Measurements from ENCODE around the gene TOGARAM1.

The TOGARAM1 gene

DNA sequence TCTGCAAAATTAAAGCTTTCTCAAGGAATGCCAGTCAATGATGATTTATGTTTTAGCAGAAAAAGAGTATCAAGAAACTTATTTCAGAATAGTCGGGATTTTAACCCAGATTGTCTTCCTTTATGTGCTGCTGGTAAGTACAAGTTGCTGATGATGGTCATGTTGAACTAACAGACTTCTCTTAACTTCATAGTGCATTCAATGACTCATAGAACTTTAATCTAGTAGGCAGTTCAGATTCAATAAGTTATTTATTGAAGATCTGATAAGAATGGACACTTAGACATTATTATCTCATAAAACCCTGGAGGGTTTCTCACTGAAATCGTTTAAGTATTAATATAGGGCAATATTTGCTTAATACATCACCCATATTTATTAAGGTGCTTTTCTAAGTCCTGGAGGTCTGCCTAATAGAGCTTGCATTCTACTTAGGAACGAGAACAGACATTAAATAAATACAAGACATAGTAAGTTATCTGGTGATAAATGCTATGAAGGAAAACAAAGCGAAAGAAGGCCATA is 33.8 kb downstream of the TOGARAM1 start:
- no peak overlapping the region for H3K4me3 ChIP-seq (ENCODE audit: low read length)
- no peaks in the 10 kb centered on the region for H3K36me3 ChIP-seq (ENCODE audit: control insufficient read depth, insufficient read depth, low read length)
- no peaks in the 10 kb centered on the region for H3K27me3 ChIP-seq (ENCODE audit: control insufficient read depth, insufficient read depth, low read length)
- H3K4me1 ChIP-seq (ENCODE audit: control insufficient read depth, insufficient read depth, low read length): peaks cover 7% of the 10 kb centered on the region
- H3K9me3 ChIP-seq (ENCODE audit: control insufficient read depth, low read length): no peaks in the 10 kb centered on the region
- H3K9ac ChIP-seq (ENCODE audit: low read length): no peak overlapping the region

- no peak overlapping the region for H3K4me3 ChIP-seq (ENCODE audit: low read length)
- H3K27me3 ChIP-seq (ENCODE audit: control insufficient read depth, insufficient read depth, low read length): no peaks in the 10 kb centered on the region
- H3K9me3 ChIP-seq (ENCODE audit: control insufficient read depth, low read length): no peaks in the 10 kb centered on the region
- H3K4me1 ChIP-seq (ENCODE audit: control insufficient read depth, insufficient read depth, low read length): no peaks in the 10 kb centered on the region
- peaks cover 4% of the 10 kb centered on the region for H3K36me3 ChIP-seq (ENCODE audit: control insufficient read depth, insufficient read depth, low read length)
- H3K9ac ChIP-seq (ENCODE audit: low read length): no peak overlapping the region
These were observed 41.9 kb downstream of the TOGARAM1 start for GRCh38 chr14:45003924-45004323.

GRCh38 chr14:45015133-45015532 is 53.1 kb downstream of the TOGARAM1 start:
- Histone ChIP-seq H3K4me3 (ENCODE audit: low read length) (no peak overlapping the region), H3K36me3 (ENCODE audit: control insufficient read depth, insufficient read depth, low read length) (no peaks in the 10 kb centered on the region), H3K9me3 (ENCODE audit: control insufficient read depth, low read length) (no peaks in the 10 kb centered on the region), H3K9ac (ENCODE audit: low read length) (no peak overlapping the region), H3K27me3 (ENCODE audit: control insufficient read depth, insufficient read depth, low read length) (no peaks in the 10 kb centered on the region), H3K4me1 (ENCODE audit: control insufficient read depth, insufficient read depth, low read length) (no peaks in the 10 kb centered on the region)

DNA sequence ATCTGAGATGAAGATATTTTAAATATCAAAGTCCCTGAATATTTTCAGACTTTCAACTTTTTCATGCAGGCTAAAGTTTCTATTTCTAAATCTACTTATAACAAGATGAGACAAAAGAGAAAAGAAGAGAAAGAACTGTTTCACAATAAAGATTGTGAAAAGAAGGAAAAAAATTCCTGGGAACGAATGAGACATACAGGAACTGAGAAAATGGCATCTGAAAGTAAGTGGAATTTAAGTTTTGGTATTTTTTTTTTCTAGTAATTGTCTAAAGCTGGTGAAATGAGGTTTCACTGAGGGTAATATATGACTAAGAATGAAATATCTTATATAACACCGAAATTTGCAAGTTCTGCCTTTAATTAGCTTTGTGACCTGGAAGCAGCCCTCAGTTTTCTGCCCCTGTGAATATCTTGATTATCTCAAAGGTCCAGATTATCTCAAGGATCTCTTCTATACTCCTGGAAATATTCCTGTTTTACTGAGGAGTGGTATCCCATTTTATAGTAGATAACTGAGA is 66.2 kb downstream of the TOGARAM1 start:
- Histone ChIP-seq H3K4me1 (ENCODE audit: control insufficient read depth, insufficient read depth, low read length) (no peaks in the 10 kb centered on the region), H3K27me3 (ENCODE audit: control insufficient read depth, insufficient read depth, low read length) (no peaks in the 10 kb centered on the region), H3K9ac (ENCODE audit: low read length) (no peak overlapping the region), H3K9me3 (ENCODE audit: control insufficient read depth, low read length) (no peaks in the 10 kb centered on the region), H3K36me3 (ENCODE audit: control insufficient read depth, insufficient read depth, low read length) (no peaks in the 10 kb centered on the region), H3K4me3 (ENCODE audit: low read length) (no peak overlapping the region)

- Histone ChIP-seq H3K36me3 (ENCODE audit: control insufficient read depth, insufficient read depth, low read length) (no peaks in the 10 kb centered on the region), H3K9me3 (ENCODE audit: control insufficient read depth, low read length) (no peaks in the 10 kb centered on the region), H3K9ac (ENCODE audit: low read length) (no peak overlapping the region)
These were observed 72.7 kb downstream of the TOGARAM1 start for GRCh38 chr14:45034730-45035129.

GRCh38 chr14:45038256-45038655 is 76.3 kb downstream of the TOGARAM1 start:
- Histone ChIP-seq H3K4me1 (ENCODE audit: control insufficient read depth, insufficient read depth, low read length) (no peaks in the 10 kb centered on the region), H3K36me3 (ENCODE audit: control insufficient read depth, insufficient read depth, low read length) (no peaks in the 10 kb centered on the region), H3K4me3 (ENCODE audit: low read length) (no peak overlapping the region), H3K9me3 (ENCODE audit: control insufficient read depth, low read length) (no peaks in the 10 kb centered on the region), H3K9ac (ENCODE audit: low read length) (no peak overlapping the region), H3K27me3 (ENCODE audit: control insufficient read depth, insufficient read depth, low read length) (no peaks in the 10 kb centered on the region)

More at GRCh38 chr14:45034730-45035129, 72.7 kb downstream of the TOGARAM1 start:
- Histone ChIP-seq H3K4me3 (ENCODE audit: low read length) (no peak overlapping the region), H3K27me3 (ENCODE audit: control insufficient read depth, insufficient read depth, low read length) (no peaks in the 10 kb centered on the region), H3K4me1 (ENCODE audit: control insufficient read depth, insufficient read depth, low read length) (no peaks in the 10 kb centered on the region)

- H3K9ac ChIP-seq (ENCODE audit: low read length): no peak overlapping the region
- no peaks in the 10 kb centered on the region for H3K36me3 ChIP-seq (ENCODE audit: control insufficient read depth, insufficient read depth, low read length)
- no peaks in the 10 kb centered on the region for H3K27me3 ChIP-seq (ENCODE audit: control insufficient read depth, insufficient read depth, low read length)
- no peaks in the 10 kb centered on the region for H3K9me3 ChIP-seq (ENCODE audit: control insufficient read depth, low read length)
- no peaks in the 10 kb centered on the region for H3K4me1 ChIP-seq (ENCODE audit: control insufficient read depth, insufficient read depth, low read length)
- no peak overlapping the region for H3K4me3 ChIP-seq (ENCODE audit: low read length)
These were observed 76.9 kb downstream of the TOGARAM1 start for GRCh38 chr14:45038865-45039264.

DNA sequence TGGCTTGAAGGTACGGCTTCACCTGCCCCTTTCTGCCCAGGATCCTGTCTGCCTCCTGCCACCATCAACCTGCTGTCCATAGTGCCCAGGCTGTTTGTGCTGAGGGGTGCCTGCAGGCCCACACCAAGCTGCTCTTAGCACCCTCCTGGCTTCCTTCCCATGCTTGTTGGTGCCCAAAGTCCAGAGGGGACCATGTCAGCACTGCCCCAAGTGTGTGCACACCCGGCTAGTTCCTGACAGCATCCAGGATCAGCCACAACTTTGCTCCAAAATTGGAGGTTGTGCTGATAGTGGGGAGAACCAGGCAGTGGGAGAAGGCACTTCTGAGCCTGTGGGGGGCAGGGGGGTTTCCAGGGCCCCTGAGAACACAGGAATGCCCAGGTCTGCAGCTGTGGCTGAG is 77.4 kb downstream of the TOGARAM1 start:
- no peaks in the 10 kb centered on the region for H3K36me3 ChIP-seq (ENCODE audit: control insufficient read depth, insufficient read depth, low read length)
- H3K9ac ChIP-seq (ENCODE audit: low read length): no peak overlapping the region
- no peaks in the 10 kb centered on the region for H3K9me3 ChIP-seq (ENCODE audit: control insufficient read depth, low read length)
- H3K4me3 ChIP-seq (ENCODE audit: low read length): no peak overlapping the region
- H3K27me3 ChIP-seq (ENCODE audit: control insufficient read depth, insufficient read depth, low read length): no peaks in the 10 kb centered on the region
- no peaks in the 10 kb centered on the region for H3K4me1 ChIP-seq (ENCODE audit: control insufficient read depth, insufficient read depth, low read length)

DNA sequence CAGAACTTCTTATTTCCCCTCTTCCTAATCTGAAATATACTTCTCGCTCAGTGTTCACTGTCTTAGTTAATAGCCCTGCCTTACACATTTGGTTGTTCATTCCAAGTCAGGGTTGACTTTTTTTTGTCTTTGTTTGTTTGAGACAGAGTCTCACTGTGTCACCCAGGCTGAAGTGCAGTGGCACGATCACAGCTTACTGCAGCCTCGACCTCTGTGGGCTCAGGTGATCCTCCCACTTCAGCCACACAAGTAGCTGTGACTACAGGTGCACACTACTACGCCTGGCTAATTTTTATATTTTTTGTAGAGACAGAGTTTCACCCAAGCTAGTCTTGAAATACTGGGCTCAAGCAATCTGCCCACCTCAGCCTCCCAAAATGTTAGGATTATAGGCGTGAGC is 79.7 kb downstream of the TOGARAM1 start:
- no peaks in the 10 kb centered on the region for H3K36me3 ChIP-seq (ENCODE audit: control insufficient read depth, insufficient read depth, low read length)

GRCh38 chr14:45044638-45045037 is 82.6 kb downstream of the TOGARAM1 start:
- no peaks in the 10 kb centered on the region for H3K27me3 ChIP-seq (ENCODE audit: control insufficient read depth, insufficient read depth, low read length)
- no peaks in the 10 kb centered on the region for H3K36me3 ChIP-seq (ENCODE audit: control insufficient read depth, insufficient read depth, low read length)
- no peaks in the 10 kb centered on the region for H3K9me3 ChIP-seq (ENCODE audit: control insufficient read depth, low read length)
- no peak overlapping the region for H3K9ac ChIP-seq (ENCODE audit: low read length)
- H3K4me1 ChIP-seq (ENCODE audit: control insufficient read depth, insufficient read depth, low read length): no peaks in the 10 kb centered on the region
- H3K4me3 ChIP-seq (ENCODE audit: low read length): no peak overlapping the region

More for the DNA sequence above, 79.7 kb downstream of the TOGARAM1 start:
- Histone ChIP-seq H3K4me3 (ENCODE audit: low read length) (no peak overlapping the region), H3K4me1 (ENCODE audit: control insufficient read depth, insufficient read depth, low read length) (no peaks in the 10 kb centered on the region), H3K9ac (ENCODE audit: low read length) (no peak overlapping the region), H3K9me3 (ENCODE audit: control insufficient read depth, low read length) (no peaks in the 10 kb centered on the region), H3K27me3 (ENCODE audit: control insufficient read depth, insufficient read depth, low read length) (no peaks in the 10 kb centered on the region)

- Histone ChIP-seq H3K27me3 (ENCODE audit: control insufficient read depth, insufficient read depth, low read length) (no peaks in the 10 kb centered on the region), H3K36me3 (ENCODE audit: control insufficient read depth, insufficient read depth, low read length) (no peaks in the 10 kb centered on the region), H3K4me1 (ENCODE audit: control insufficient read depth, insufficient read depth, low read length) (no peaks in the 10 kb centered on the region), H3K4me3 (ENCODE audit: low read length) (no peak overlapping the region), H3K9me3 (ENCODE audit: control insufficient read depth, low read length) (no peaks in the 10 kb centered on the region), H3K9ac (ENCODE audit: low read length) (no peak overlapping the region)
These were observed 86.4 kb downstream of the TOGARAM1 start for GRCh38 chr14:45048385-45048784.

DNA sequence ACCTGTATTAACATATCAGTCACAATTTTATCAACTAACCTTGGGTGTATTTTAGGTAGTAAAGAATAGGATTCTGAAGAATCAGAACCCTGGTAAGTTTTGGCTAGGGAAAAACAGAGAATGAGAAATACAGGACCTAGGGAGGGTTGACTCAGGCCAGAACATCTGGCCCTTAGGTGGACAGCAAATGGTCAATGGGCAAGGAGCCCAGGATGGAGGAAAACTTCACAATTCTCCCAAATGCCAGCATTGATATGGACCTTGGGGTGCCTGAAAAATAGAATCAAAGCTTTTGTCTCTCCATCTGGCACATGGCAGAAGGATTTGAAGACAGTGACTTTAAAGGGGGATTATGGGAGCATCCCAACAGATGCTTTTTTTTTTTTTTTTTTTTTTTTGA is 89.2 kb downstream of the TOGARAM1 start:
- H3K9me3 ChIP-seq (ENCODE audit: control insufficient read depth, low read length): no peaks in the 10 kb centered on the region
- no peaks in the 10 kb centered on the region for H3K4me1 ChIP-seq (ENCODE audit: control insufficient read depth, insufficient read depth, low read length)
- no peak overlapping the region for H3K4me3 ChIP-seq (ENCODE audit: low read length)
- H3K36me3 ChIP-seq (ENCODE audit: control insufficient read depth, insufficient read depth, low read length): no peaks in the 10 kb centered on the region
- no peak overlapping the region for H3K9ac ChIP-seq (ENCODE audit: low read length)
- no peaks in the 10 kb centered on the region for H3K27me3 ChIP-seq (ENCODE audit: control insufficient read depth, insufficient read depth, low read length)

DNA sequence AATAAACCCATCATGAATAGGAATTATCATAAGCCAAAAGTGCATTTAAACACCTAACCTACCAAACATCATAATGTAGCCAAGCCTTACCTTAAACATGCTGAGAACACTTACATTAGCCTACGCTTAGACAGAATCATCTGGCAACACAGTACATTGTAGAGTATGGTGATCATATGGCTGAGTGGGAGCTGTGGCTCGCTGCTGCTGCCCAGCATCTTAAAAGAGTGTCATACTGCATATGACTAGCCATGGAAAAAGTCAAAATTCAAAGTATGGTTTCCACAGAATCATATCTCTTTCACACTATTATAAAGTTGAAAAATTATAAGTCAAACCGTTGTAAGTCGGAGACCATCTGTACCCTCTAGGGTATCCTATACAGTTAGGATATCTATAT is 89.9 kb downstream of the TOGARAM1 start:
- no peak overlapping the region for H3K4me3 ChIP-seq (ENCODE audit: low read length)
- no peaks in the 10 kb centered on the region for H3K27me3 ChIP-seq (ENCODE audit: control insufficient read depth, insufficient read depth, low read length)
- no peaks in the 10 kb centered on the region for H3K4me1 ChIP-seq (ENCODE audit: control insufficient read depth, insufficient read depth, low read length)
- no peaks in the 10 kb centered on the region for H3K36me3 ChIP-seq (ENCODE audit: control insufficient read depth, insufficient read depth, low read length)
- no peaks in the 10 kb centered on the region for H3K9me3 ChIP-seq (ENCODE audit: control insufficient read depth, low read length)
- H3K9ac ChIP-seq (ENCODE audit: low read length): no peak overlapping the region
